GM19372 (cell line): ENCODE results near the gene DTL.
A peak's percentile ranks its signal among the peaks of the same experiment; 100 is the strongest.
"Not testable (repeated sequence)": the region's sequence is repeated elsewhere in the genome, so short reads cannot be mapped to it uniquely, and the experiment has no call there.

ENCODE experiments used
- ATAC-seq: cut with Tn5 transposase; IDR thresholded peaks from one replicate; pipeline ENCODE4 v1.9.1; 2021; ENCODE audit warnings: mild to moderate bottlenecking, low read depth, moderate library complexity; ENCODE audit not compliant: unreplicated experiment

DTL gene

GRCh38 chr1:212035123-212035834, at the start of gene DTL, which contains the start of gene INTS7:
Gene DTL (plus strand): TSS chr1:212035748. CDS start chr1:212035891, 143 bp downstream.
Gene INTS7 (minus strand): TSS chr1:212035557. CDS start chr1:212035437, 120 bp downstream.
- peak; percentile 69 for ATAC-seq

- ATAC-seq: no peak
Measured at GRCh38 chr1:211986628-211987254, 48.8 kb upstream of the DTL start.

GRCh38 chr1:211991695-211992094, 43.9 kb upstream of the DTL start:
- ATAC-seq: no peak

GRCh38 chr1:211997426-211997825, 38.1 kb upstream of the DTL start:
- not testable (repeated sequence) for ATAC-seq

DNA sequence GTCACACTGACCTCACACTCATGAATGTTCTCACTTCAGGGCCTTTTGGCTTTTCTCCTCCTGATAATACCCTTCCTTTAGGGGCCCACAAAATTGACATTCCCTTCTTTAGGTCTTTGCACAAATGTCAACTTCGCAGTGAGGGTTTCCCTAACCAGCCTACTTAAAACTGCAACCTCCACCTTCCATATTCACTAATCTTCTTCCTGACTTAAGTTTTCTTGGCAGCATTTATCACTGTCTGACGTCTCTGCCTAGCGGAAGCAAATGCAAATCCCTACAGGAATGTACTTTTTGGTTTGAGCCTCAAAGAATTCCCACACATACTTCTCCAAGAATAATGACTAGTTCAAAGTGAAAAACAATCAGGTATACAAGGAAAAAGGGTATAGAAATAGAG, 33.0 kb upstream of the DTL start:
- no peak for ATAC-seq

GRCh38 chr1:212004895-212005608, 30.5 kb upstream of the DTL start:
- ATAC-seq: no peak

DNA sequence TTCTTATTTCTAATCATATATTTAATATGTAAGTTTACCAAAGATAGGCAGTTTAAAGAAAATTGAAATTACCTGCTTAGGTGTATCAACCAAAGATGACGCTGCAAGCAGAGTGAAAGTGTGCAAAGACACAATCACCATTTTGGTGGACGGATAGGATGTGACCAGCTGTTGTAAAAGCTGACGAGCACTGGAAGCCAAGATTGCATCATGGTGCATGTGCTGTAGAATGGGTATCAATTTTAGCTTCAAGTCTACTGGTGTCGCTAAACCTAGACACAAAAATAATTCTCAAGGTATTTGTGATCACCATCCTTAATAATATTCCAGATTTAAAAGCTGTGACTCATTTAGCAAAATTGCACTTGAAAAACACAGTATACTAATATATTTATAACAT, 28.4 kb upstream of the DTL start:
- no peak for ATAC-seq

DNA sequence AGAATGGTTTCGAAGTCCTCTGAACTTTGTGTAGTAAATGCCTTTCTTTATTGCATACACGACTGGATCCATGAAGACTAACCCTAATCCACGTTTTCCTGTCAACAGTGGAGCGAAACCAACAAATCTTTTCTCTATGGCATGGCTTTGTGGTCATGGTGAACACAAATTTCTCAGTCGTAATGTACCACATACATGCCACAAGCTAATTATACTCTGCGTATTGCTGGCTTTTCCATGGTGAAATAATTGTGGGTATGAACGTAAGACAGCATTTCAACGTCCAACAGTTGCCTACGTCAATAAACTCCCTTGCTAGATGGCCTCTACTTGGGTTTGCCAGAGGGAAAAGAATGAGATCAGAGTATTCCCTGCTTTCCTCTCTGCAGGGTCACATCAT, 27.7 kb upstream of the DTL start:
- no peak for ATAC-seq

DNA sequence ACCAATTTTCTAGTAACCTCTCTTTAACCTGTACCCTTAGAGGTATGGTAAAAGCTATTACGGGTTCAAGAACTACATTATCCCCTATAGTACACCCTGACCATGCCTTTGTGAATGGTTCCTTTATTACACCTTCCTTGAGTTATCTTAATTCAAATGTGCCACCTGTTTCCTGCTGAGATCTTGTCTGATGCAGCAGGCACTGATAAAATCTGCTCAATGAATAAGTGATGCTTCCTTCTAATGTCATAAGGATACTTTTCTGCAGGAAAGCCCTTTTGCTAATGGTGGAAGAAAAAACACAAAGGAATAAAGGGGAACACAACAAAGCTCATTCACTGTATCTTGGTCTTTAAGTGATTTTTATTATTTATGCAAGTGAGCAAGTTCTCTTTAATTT, 26.0 kb upstream of the DTL start:
- no peak for ATAC-seq

GRCh38 chr1:212010004-212010403, 25.5 kb upstream of the DTL start:
- ATAC-seq: no peak

DNA sequence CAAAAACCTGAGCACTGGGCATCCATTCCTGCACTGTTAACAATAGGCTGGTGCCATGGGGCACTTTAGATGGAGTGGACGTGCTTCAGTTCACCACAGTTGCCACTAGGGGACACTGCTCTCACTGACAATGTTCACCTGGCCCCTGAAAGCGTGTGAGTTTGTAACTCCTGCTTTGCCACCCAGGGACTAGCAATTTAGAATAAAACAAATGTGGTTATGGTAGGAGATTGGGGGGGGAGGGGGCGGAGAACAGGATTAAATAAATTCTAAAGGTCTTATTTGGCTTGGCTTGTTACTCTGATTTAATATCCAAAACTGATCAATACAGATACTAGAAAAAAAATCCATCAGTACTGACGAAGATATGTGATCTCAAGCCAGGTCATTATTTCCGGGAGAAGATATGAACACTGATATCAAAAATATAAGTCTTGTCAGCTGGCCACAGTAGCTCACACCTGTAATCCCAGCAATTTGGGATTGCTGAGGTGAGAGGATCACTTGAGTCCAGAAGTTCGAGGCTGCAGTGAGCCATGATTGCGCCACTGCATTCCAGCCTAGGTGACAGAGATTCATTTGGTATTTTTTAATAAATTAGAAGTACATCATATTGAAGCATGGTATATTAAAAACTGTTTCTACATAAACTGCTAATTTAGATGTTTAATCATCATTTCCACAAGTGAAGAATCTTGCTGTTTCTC, 23.4 kb upstream of the DTL start:
- ATAC-seq: peak; percentile 94

DNA sequence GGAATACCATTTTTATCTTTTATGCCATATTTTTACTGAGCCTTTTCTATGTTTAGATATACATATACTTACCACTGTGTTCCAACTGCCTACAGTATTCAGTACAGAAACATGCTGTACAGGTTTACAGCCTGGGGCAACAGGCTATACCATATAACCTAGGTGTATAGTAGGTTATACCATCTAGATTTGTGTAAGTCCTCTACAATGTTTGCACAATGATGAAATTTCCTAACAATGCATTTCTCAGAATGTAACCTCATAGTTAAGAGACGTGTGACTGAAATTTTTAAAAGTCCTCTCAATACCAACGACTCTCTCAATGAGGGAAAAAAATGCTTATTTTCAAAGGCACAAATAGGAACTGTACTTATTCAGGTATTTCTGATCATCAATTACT, 21.9 kb upstream of the DTL start:
- no peak for ATAC-seq

DNA sequence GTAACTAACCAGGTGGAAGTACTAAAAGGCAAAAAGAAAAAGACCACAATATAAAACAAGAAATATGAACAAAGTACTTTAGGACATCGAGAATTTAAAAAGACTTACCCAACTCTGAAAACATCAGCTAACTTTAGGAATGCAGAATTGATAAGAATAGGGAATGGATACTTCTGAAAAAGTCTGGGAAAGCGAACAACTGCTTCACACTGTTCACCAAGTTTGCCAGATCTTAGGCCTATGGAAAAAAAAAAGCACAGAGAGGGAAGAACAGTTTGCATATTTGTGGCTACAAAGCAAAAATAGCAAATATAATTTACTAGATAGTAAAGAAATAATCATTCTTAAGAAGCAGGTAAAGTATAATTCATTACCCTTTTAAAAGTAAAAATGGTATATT, 14.6 kb upstream of the DTL start:
- no peak for ATAC-seq

DNA sequence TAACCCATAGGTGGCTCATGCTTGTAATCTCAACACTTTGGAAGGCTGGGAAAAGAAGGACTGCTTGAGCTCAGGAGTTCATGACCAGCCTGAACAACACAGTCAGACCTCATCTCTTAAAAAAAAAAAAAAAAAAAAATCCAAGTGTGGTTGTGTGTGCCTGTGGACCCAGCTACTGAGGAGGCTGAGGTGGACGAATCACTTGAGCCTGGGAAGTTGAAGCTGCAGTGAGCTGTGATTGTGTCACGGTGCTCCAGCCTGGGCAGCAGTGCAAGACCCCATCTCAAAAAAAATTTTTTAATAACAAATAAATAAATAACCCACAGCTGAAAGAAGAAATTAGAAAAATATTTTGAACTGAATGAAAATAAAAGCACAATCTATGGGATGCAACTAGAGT, 14.0 kb upstream of the DTL start:
- ATAC-seq: no peak

DNA sequence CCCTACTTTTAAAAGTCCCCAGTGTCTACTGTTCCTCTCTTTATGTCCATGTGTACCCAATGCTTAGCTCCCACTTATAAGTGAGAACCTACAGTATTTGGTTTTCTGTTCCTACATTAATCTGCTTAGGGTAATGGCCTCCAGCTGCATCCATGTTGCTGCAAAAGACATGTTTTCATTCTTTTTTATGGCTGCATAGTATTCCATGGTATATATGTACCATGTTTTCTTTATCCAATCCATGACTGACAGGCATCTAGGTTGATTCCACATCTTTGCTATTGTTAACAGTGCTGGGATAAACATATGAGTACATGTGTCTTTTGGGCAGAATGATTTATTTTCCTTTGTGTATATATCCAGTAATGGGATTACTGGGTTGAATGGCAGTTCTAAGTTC, 12.6 kb upstream of the DTL start:
- not testable (repeated sequence) for ATAC-seq

GRCh38 chr1:212024469-212025149, 10.9 kb upstream of the DTL start:
- no peak for ATAC-seq

- not testable (repeated sequence) for ATAC-seq
Measured at GRCh38 chr1:212027727-212028126, 7.8 kb upstream of the DTL start.

DNA sequence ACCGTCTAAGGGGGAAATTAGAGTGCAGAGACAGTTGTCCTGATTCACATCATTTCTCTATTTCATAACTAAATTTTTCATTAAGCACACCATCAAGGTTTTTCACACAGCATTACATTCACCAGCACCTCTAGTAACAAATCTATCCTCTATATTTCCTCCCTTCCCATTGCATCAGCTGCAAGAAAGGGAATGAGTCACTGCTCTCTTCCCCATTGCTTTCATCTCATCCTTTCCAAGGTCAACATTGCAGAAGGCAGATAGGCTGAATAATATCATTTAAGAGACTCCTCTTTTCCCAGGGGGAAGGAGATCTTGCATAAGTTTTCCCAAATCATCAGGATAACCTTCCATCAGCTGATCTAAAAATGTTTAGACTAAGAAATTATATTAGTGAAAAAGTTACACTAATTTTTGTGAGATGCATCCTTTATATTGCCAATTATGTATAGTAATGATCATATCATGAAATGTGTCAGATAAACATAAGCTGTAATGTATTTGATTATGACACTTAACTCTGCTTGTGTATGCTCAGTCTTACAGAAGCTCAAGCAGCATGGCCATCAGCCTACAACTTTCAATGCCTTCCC, 4.5 kb upstream of the DTL start:
- ATAC-seq: no peak

DNA sequence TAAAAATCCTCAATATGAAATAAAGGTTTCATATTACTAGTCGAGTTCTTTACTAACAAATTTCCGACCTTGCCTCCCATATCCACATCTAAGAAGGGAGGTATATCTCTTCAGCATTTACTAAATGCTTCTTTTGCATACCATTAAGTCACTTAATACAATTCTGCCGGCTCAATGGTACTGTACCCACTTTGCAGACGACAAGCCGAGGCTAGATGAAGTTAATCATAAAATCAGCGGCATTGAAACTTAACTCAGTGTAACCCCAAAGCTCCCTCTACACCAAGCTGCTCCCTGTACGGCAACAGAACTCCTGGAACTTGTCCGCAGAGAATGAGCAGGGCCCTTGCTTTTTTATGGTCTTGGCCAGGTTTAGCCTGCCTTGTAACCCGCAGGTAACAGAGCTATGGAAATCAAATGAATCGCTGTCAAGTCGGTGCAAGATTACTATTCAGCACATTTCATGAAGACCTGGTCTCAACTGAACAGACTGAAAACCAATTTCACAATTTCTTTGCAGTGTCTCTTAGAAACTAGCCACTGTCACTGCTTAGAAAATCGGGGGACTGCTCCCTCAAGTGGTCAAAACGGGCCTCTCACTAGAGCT, 929 bp upstream of the DTL start:
- ATAC-seq: peak; percentile 11
